ENCODE data around the gene FNDC3A.
A peak's percentile ranks its signal among the peaks of the same experiment; 100 is the strongest.
"Not testable (repeated sequence)": the region's sequence is repeated elsewhere in the genome, so short reads cannot be mapped to it uniquely, and the experiment has no call there.

FNDC3A gene

DNA sequence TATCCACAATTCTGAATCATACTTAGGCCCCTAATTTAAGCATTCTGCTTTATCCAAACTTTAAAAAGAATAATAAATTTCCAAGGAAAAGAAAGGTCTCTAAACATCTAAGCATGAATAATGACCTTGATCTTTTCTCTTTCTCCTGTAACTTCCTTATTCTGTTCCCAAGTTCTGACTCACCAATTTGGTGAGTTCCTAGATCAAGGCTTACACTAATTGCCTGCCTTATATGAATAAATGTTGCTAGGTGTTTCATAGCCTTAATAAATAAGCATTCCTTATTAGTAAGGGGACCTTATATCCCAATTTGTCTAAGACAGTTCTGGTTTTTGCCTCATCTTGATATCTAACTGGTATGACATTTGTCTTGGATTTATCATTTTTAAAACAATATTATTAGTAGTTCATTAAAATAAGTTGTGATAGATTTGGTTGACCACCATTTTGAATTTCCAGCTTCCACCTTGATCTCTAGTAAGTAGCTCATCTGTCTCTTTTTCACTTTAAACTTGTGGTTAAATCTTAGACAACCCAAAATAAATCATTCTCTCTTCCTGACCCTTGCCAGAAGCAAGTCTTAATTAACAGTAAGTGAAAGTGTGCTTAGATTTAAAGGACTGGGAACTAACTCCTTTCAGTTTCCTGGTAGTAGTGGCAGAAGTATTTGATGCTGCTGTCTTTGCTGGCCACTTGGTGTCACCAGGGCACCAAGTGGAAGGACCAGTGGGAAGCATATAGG lies 123.2 kb downstream of the FNDC3A start:
- Histone ChIP-seq H3K27me3 (ENCODE audit: low read depth, low read length) (no peaks in the 10 kb centered on the region), H3K4me3 (ENCODE audit: low read depth in 1 of 2, low read length in 2 of 2) (no peak overlapping the region), H3K36me3 (ENCODE audit: control insufficient read depth in 1 of 2, insufficient read depth in 2 of 2, low read length in 2 of 2) (no peaks in the 10 kb centered on the region), H3K27ac (ENCODE audit: low read length) (peak overlapping the region; percentile 85), H3K4me1 (ENCODE audit: control insufficient read depth in 1 of 2, insufficient read depth in 2 of 2, low read length in 2 of 2) (peaks cover 12 to 23% of the 10 kb centered on the region in 2 donors), H3K9me3 (ENCODE audit: control insufficient read depth in 1 of 2, low read length in 2 of 2) (no peaks in the 10 kb centered on the region)

DNA sequence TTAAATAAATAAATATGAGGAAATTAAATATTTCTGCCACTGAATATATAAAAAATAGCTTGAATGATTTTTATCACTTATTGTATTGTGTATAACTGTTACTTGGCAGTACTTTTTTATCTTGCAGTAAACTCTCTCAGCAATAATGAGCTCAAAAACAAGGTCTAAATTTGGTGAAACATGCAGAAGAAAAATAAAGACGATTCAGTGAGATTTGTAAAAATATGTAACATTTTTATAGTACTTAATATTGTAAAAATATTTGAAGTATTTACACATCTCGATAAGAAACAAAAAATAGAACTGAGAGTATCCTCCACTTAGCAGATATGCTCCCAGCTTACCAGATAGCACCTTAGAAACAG lies 123.8 kb downstream of the FNDC3A start:
- no peaks in the 10 kb centered on the region for H3K36me3 ChIP-seq (ENCODE audit: control insufficient read depth in 1 of 2, insufficient read depth in 2 of 2, low read length in 2 of 2)
- H3K9me3 ChIP-seq (ENCODE audit: control insufficient read depth in 1 of 2, low read length in 2 of 2), result no peaks in the 10 kb centered on the region
- H3K4me3 ChIP-seq (ENCODE audit: low read depth in 1 of 2, low read length in 2 of 2), result no peak overlapping the region
- H3K27me3 ChIP-seq (ENCODE audit: low read depth, low read length), result no peaks in the 10 kb centered on the region
- peak overlapping the region; percentile 85 for H3K27ac ChIP-seq (ENCODE audit: low read length)
- H3K4me1 ChIP-seq (ENCODE audit: control insufficient read depth in 1 of 2, insufficient read depth in 2 of 2, low read length in 2 of 2), result peaks cover 12 to 23% of the 10 kb centered on the region in 2 donors

- Histone ChIP-seq H3K36me3 (ENCODE audit: control insufficient read depth in 1 of 2, insufficient read depth in 2 of 2, low read length in 2 of 2) (no peaks in the 10 kb centered on the region), H3K9me3 (ENCODE audit: control insufficient read depth in 1 of 2, low read length in 2 of 2) (no peaks in the 10 kb centered on the region), H3K27ac (ENCODE audit: low read length) (no peak overlapping the region), H3K4me3 (ENCODE audit: low read depth in 1 of 2, low read length in 2 of 2) (no peak overlapping the region), H3K27me3 (ENCODE audit: low read depth, low read length) (no peaks in the 10 kb centered on the region), H3K4me1 (ENCODE audit: control insufficient read depth in 1 of 2, insufficient read depth in 2 of 2, low read length in 2 of 2) (peaks cover 12 to 23% of the 10 kb centered on the region in 2 donors)
These were observed 125.2 kb downstream of the FNDC3A start for GRCh38 chr13:49100637-49101570.

- Histone ChIP-seq H3K4me3 (ENCODE audit: low read depth in 1 of 2, low read length in 2 of 2) (no peak overlapping the region), H3K9me3 (ENCODE audit: control insufficient read depth in 1 of 2, low read length in 2 of 2) (no peaks in the 10 kb centered on the region), H3K36me3 (ENCODE audit: control insufficient read depth in 1 of 2, insufficient read depth in 2 of 2, low read length in 2 of 2) (no peaks in the 10 kb centered on the region), H3K4me1 (ENCODE audit: control insufficient read depth in 1 of 2, insufficient read depth in 2 of 2, low read length in 2 of 2) (peaks cover 9 to 28% of the 10 kb centered on the region in 2 donors), H3K27me3 (ENCODE audit: low read depth, low read length) (no peaks in the 10 kb centered on the region), H3K27ac (ENCODE audit: low read length) (no peak overlapping the region)
These were observed 132.5 kb downstream of the FNDC3A start for GRCh38 chr13:49108196-49108595.

- H3K27ac ChIP-seq (ENCODE audit: low read length), result peak overlapping the region; percentile 85
- peaks cover 1 to 3% of the 10 kb centered on the region in 2 donors for H3K36me3 ChIP-seq (ENCODE audit: control insufficient read depth in 1 of 2, insufficient read depth in 2 of 2, low read length in 2 of 2)
- no peaks in the 10 kb centered on the region for H3K9me3 ChIP-seq (ENCODE audit: control insufficient read depth in 1 of 2, low read length in 2 of 2)
- peak overlapping the region; percentile 65 to 75 for H3K4me3 ChIP-seq (ENCODE audit: low read depth in 1 of 2, low read length in 2 of 2)
- H3K27me3 ChIP-seq (ENCODE audit: low read depth, low read length), result no peaks in the 10 kb centered on the region
- H3K4me1 ChIP-seq (ENCODE audit: control insufficient read depth in 1 of 2, insufficient read depth in 2 of 2, low read length in 2 of 2), result peaks cover 9 to 31% of the 10 kb centered on the region in 2 donors
These were observed 134.6 kb downstream of the FNDC3A start for GRCh38 chr13:49110122-49110912.

GRCh38 chr13:49110913-49111170 lies 135.1 kb downstream of the FNDC3A start:
- peaks cover 7 to 8% of the 10 kb centered on the region in 2 donors for H3K36me3 ChIP-seq (ENCODE audit: control insufficient read depth in 1 of 2, insufficient read depth in 2 of 2, low read length in 2 of 2)
- no peaks in the 10 kb centered on the region for H3K9me3 ChIP-seq (ENCODE audit: control insufficient read depth in 1 of 2, low read length in 2 of 2)
- H3K4me3 ChIP-seq (ENCODE audit: low read depth in 1 of 2, low read length in 2 of 2), result peak overlapping the region; percentile 65 to 75
- no peak overlapping the region for H3K27ac ChIP-seq (ENCODE audit: low read length)
- peaks cover 9 to 31% of the 10 kb centered on the region in 2 donors for H3K4me1 ChIP-seq (ENCODE audit: control insufficient read depth in 1 of 2, insufficient read depth in 2 of 2, low read length in 2 of 2)
- H3K27me3 ChIP-seq (ENCODE audit: low read depth, low read length), result no peaks in the 10 kb centered on the region

DNA sequence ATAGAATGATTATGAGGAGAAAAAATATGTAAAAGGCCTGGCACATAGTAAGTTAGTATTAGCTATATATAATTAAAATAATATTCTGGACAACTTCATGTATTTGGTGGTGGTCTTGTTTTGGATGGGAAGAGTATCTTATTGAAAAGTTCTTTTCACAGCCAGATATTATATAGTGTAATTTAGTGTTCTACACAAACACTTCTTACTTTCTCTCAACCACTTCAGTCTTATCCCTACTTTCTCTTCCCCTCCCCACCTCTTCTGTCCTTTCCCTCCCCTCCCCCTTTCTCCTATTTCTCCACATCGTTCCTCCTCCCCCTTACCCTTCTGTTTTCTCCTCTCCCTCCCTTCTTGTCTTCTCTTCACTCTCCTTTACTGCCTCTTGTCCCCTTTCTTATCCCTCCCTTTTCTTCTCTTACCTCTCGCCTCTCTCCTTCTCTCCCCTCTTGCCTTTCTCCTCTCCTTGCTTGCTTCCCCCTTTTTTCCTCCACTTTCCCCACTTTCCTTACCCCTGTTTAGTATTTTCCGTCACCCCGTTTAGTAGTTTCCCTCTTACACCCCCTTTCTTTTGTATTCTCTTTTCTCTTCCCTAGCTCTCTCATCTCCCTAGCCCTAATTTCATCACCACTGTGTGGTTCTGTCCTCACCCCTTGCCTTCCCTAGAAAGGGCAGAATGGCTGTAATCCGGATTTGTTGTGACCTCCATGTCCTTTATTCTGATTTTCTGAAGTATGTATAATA lies 137.2 kb downstream of the FNDC3A start:
- peaks cover 17 to 19% of the 10 kb centered on the region in 2 donors for H3K36me3 ChIP-seq (ENCODE audit: control insufficient read depth in 1 of 2, insufficient read depth in 2 of 2, low read length in 2 of 2)
- H3K9me3 ChIP-seq (ENCODE audit: control insufficient read depth in 1 of 2, low read length in 2 of 2), result no peaks in the 10 kb centered on the region
- H3K4me1 ChIP-seq (ENCODE audit: control insufficient read depth in 1 of 2, insufficient read depth in 2 of 2, low read length in 2 of 2), result peaks cover 9 to 31% of the 10 kb centered on the region in 2 donors
- no peak overlapping the region for H3K27ac ChIP-seq (ENCODE audit: low read length)
- no peaks in the 10 kb centered on the region for H3K27me3 ChIP-seq (ENCODE audit: low read depth, low read length)
- peak overlapping the region in 1 of 2 donors; percentile 9 for H3K4me3 ChIP-seq (ENCODE audit: low read depth in 1 of 2, low read length in 2 of 2)

DNA sequence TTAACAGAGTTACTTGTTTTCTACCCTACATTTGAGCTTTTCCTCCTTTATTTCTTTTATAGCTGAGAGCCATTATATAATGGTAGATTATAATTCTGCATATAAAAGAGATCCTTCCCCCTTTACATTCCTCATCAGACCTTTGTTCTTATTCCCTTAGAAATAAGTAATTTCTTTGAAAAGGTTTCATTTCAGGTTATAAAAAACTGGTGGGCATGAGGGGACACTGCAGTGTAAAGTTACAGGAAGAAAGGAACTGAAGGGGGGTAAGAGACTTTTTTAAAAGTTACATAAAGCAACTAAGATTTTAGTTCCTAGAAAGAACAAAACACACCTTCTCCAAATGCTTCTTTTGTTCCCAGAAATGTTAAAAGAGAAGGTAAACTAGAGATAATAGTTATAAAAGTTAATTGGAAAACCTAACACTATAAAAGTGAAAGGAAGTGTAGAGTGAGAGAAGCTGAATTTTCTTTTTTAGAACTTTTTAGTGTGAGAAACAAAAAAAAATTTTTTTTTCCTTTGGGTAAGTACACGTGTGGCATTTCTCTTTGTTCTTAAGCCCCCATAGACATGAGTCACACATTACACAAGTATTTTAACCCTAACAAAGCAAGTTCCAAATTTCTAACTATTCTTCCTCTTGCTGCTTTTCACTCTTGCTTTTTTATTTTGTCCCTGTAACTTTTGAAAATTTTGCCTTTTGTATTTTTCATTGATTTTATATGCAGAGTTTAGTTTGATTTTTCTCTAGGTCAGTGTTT lies 138.0 kb downstream of the FNDC3A start:
- Histone ChIP-seq H3K9me3 (ENCODE audit: control insufficient read depth in 1 of 2, low read length in 2 of 2) (no peaks in the 10 kb centered on the region), H3K36me3 (ENCODE audit: control insufficient read depth in 1 of 2, insufficient read depth in 2 of 2, low read length in 2 of 2) (peaks cover 17 to 26% of the 10 kb centered on the region in 2 donors), H3K4me1 (ENCODE audit: control insufficient read depth in 1 of 2, insufficient read depth in 2 of 2, low read length in 2 of 2) (peaks cover 9 to 31% of the 10 kb centered on the region in 2 donors), H3K4me3 (ENCODE audit: low read depth in 1 of 2, low read length in 2 of 2) (no peak overlapping the region), H3K27me3 (ENCODE audit: low read depth, low read length) (no peaks in the 10 kb centered on the region), H3K27ac (ENCODE audit: low read length) (no peak overlapping the region)

DNA sequence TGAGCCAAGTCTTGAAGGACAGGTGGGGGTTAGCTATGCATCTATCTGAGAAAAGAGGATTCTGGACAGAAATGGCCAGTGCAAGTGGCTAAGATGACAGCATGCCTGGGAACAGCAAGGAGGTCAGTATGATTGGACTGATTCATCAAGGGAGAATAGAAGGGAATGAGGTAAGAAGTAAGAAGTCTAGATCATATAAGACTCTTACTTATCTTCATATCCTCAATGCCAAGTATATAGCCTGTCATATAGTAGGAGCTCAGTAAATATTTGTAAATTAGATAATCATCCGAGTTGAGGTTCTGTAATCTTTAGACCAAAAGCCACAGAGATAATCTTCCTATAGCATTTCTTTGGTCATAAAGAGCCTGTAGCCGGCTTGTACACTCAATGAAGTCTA lies 141.2 kb downstream of the FNDC3A start:
- Histone ChIP-seq H3K4me1 (ENCODE audit: control insufficient read depth in 1 of 2, insufficient read depth in 2 of 2, low read length in 2 of 2) (peaks cover 7 to 15% of the 10 kb centered on the region in 2 donors), H3K9me3 (ENCODE audit: control insufficient read depth in 1 of 2, low read length in 2 of 2) (no peaks in the 10 kb centered on the region), H3K27me3 (ENCODE audit: low read depth, low read length) (no peaks in the 10 kb centered on the region), H3K27ac (ENCODE audit: low read length) (no peak overlapping the region), H3K36me3 (ENCODE audit: control insufficient read depth in 1 of 2, insufficient read depth in 2 of 2, low read length in 2 of 2) (peaks cover 17 to 34% of the 10 kb centered on the region in 2 donors), H3K4me3 (ENCODE audit: low read depth in 1 of 2, low read length in 2 of 2) (no peak overlapping the region)

DNA sequence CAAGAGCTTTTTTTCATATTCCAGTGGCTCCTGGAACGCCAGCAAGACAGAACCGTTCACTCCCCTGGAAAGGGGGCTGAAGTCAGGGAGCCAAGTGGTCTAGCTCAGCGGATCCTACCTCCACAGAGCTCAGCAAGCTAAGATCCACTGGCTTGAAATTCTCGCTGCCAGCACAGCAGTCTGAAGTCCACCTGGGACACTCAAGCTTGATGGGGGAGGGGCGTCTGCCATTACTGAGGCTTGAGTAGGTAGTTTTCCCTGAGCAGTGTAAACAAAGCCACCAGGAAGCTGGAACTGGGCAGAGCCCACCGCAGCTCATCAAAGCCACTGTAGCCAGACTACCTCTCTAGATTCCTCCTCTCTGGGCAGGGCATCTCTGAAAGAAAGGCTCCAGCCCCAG lies 142.7 kb downstream of the FNDC3A start:
- not testable (repeated sequence) for H3K4me3 ChIP-seq (ENCODE audit: low read depth in 1 of 2, low read length in 2 of 2); H3K27ac ChIP-seq (ENCODE audit: low read length); H3K27me3 ChIP-seq (ENCODE audit: low read depth, low read length); H3K9me3 ChIP-seq (ENCODE audit: control insufficient read depth in 1 of 2, low read length in 2 of 2); H3K4me1 ChIP-seq (ENCODE audit: control insufficient read depth in 1 of 2, insufficient read depth in 2 of 2, low read length in 2 of 2)
- peaks cover 17 to 34% of the 10 kb centered on the region in 2 donors for H3K36me3 ChIP-seq (ENCODE audit: control insufficient read depth in 1 of 2, insufficient read depth in 2 of 2, low read length in 2 of 2)

All from muscle layer of duodenum (tissue), 2 donors.